Stimulated activated CD8-positive, alpha-beta memory T cell treated with anti-CD3 and anti-CD28 coated beads, Interleukin-15, amount 100 ng/mL, for 4 hours (primary cell): ENCODE data around the gene COL6A2.
"Not testable (repeated sequence)": the region's sequence is repeated elsewhere in the genome, so short reads cannot be mapped to it uniquely, and the experiment has no call there.

Experiments used
- DNase-seq, 2 donors: peaks; one replicate each; pipeline ENCODE4 v3.0.0-alpha.2; 2020; ENCODE audit warnings: low read depth in 2 of 2

COL6A2 gene

DNA sequence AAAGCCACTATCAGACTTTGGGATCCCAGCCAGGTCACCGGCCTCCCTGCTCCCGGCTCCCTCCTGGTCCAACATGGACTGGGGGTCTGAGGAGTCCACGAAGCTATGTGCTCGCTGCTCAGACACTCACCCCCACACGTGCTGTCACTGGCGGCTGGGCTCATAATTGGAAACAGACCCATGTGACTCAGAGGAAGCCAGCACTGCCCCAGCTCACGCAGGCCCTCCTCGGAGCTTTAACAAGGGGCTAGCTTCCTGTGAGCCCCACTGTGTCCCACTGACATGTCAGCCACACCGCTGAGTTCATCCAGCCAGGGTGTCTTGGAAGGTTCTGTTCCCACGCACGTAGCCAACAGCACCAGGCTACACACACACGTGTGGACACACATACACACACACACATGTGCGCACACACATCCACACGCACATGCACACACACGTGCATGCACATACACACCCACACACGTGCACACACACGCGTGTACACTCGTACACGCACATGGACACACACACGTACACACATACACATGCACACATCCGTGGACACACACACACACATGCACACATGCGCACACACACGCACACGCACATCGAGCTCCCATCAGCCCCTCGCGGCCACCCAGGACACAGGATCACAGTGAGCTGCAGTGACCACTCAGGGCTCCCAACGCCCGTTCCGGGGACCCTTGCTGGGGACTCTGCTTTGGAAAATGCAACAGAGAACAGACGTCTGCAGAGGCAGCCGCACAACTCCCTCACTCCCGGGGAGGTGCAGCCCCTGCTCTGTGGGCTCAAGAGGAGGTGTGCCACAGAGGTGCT is 18.4 kb upstream of the COL6A2 start:
- DNase-seq = no peak

DNA sequence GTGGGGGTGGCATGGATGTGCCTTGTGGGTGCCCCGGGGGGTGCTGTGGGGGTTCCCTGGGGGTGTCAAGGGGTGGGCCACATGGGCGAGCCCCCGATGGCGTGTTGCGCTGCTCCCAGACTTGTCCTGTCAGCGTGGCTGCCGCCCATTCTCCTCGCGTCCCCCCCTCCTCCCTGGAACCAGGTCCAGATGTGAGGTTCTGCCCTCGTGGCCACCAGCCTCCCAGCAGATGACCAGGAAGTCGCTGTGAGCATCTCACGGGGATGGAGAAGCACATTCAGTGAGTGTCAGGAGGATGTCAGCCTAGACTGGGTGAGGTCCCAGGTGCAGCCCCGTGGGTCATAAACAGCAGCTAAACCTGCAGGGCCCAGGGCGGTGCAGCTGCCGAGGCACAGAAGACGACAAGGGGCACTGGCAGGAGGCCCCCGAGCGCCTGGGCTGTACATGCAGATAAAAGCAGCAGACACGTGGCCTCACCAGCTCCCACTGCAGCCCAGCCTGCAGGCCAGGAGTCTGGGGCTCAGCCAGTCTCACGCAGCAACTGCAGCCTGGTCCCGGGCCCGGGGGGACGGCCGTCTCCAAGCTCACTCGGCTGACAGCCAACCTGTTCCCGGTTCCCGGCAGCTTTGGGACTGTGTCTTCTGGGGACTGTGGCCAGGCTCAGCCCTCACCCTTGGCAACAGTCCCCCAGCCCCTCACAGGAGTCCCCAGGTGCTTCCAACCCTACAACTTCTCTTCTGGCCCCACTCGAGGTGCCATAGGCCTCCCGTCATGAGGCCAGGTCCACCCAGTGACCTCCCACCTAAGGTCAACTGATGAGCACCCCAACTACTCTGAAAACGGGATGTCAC is 17.5 kb upstream of the COL6A2 start:
- DNase-seq = no peak

DNA sequence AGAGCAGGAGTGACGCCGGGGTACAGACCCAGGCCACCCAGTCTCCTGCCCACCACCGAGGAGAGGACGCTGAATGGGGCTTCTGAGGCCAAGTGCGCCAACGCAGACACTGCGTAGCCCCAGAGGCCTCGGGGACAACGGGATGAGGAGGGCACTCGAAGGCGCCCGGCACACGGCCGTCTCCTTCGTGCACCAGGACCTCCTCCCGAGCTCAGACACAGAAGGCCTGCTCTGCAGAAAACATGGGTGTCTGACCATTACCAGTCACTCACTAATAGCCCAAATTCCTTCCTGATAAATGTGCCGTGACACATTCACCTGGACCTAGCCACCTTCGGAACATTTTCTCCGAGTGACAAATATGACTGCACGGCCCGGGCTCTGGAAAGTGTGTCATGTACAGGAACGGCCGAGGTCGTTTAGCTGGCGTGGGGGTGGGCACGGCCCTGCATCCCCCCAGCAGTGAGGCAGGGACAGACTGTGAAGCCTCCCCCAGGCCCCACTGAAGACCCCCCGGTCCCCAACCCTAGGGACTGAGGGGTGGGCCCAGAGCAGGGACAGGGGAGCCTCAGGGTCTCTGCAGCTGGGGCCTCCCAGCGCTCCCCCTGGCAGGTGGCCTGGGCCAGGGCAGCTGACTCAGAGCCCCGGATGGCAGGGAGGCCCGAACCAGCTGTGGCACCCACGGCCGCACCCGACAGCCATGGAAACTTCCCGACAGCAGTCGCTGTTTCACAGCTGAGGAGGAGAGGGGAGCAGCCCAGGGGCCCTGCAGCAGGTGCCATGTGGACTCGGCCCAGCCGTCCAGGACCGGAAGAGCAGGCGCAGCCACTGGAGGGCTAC is 16.7 kb upstream of the COL6A2 start:
- DNase-seq = no peak

GRCh38 chr21:46081862-46082712 is 15.8 kb upstream of the COL6A2 start:
- no peak for DNase-seq

DNA sequence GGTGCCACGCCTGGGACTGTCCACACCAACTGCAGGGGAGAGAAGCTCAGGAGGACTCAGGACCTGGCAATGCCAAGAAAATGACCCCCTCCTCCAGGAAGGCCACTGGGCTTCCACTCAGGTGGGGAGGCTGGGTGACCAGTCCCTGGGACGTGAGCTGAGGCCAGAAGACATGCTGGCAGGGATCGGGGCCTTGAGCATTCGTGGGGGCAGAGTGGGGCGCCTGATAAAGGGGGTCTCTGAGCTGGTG is 15.3 kb upstream of the COL6A2 start:
- no peak for DNase-seq

DNA sequence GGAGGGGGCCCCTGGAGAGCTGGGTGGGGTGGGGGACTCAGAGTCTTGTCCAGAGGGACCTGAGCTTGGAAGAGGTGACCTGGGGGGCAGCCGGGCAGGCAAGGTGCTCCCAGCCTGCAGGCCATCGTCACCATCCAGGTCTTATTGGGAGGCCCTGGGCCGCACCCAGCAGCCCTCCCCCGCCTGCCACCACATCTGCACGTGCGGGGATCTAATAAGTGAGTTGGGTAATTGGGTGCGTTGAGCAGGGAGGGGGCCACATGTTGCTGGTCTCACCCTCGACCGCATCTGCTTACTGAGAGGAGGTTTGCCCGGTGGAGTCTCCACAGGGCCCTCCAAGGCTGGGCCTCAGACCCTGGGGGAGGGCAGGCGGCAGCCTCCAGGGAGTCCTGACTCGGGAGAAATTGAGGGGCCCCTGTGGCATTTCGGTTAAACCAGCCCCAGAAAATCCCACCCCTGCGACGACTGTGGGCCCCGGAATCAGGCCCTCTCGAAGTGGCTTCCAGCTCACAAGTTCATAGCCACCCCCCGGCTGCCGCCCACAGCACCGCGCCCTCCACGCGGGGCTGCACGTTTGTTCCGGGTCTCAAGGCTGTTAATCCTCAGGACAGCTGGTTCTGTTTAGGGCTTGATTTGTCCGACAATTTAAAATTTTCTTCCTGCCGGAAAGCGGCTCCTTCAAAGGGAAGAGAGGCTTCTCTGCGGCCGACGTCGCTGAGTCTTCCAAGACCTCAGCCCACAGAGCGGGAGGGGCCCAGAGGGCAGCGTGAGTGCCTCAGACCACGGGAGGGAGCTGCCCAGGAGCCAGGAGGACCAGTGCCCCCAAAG is 14.7 kb upstream of the COL6A2 start:
- no peak for DNase-seq

GRCh38 chr21:46083791-46084561 is 13.9 kb upstream of the COL6A2 start:
- DNase-seq = no peak

GRCh38 chr21:46084709-46085108 is 13.2 kb upstream of the COL6A2 start:
- no peak for DNase-seq

DNA sequence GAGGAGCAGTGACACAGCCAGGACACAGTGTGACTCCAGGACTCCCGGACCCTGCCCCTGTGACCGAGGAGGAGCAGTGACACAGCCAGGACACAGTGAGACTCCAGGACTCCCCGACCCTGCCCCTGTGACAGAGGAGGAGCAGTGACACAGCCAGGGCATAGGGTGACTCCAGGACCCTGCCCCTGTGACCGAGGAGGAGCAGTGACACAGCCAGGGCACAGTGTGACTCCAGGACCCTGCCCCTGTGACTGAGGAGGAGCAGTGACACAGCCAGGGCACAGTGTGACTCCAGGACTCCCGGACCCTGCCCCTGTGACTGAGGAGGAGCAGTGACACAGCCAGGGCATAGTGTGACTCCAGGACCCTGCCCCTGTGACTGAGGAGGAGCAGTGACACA is 12.7 kb upstream of the COL6A2 start:
- not testable (repeated sequence) for DNase-seq

GRCh38 chr21:46087641-46088040 is 10.3 kb upstream of the COL6A2 start:
- no peak for DNase-seq

DNA sequence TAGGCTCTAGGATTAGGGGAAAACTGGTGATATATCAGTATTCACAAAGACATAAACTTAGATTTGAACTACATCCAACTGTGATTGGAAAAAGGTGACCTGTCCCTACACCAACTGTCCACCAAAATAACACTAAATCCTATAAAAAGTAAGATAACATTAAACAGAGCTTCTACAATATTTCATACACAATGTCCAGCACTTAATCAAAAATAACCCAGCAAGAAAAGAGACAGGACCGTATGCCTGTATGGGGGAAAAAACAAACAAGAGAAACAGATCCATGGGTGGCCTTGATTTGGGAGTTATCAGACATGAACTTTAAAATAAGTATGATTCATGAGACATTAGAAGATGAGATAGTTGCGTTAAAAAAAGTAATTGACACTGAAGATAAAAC is 9.7 kb upstream of the COL6A2 start:
- DNase-seq = no peak

GRCh38 chr21:46089285-46089684 is 8.6 kb upstream of the COL6A2 start:
- no peak for DNase-seq

DNA sequence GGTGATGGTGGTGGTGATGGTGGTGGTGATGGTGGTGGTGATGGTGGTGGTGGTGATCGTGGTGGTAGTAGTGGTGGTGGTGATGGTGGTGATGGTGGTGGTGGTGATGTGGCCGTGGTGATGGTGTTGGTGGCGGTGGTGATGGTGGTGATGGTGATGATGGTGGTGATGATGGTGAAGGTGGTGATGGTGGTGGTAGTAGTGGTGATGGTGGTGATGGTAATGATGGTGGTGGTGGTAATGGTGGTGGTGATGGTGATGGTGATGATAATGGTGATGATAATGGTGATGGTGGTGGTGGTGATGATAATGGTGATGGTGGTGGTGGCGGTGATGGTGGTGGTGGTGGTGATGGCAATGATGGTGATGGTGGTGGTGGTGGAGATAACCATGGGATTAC is 6.8 kb upstream of the COL6A2 start:
- DNase-seq = no peak

GRCh38 chr21:46091631-46092025 is 6.3 kb upstream of the COL6A2 start:
- no peak for DNase-seq

- no peak for DNase-seq
Measured at GRCh38 chr21:46092026-46092764, 5.7 kb upstream of the COL6A2 start.

DNA sequence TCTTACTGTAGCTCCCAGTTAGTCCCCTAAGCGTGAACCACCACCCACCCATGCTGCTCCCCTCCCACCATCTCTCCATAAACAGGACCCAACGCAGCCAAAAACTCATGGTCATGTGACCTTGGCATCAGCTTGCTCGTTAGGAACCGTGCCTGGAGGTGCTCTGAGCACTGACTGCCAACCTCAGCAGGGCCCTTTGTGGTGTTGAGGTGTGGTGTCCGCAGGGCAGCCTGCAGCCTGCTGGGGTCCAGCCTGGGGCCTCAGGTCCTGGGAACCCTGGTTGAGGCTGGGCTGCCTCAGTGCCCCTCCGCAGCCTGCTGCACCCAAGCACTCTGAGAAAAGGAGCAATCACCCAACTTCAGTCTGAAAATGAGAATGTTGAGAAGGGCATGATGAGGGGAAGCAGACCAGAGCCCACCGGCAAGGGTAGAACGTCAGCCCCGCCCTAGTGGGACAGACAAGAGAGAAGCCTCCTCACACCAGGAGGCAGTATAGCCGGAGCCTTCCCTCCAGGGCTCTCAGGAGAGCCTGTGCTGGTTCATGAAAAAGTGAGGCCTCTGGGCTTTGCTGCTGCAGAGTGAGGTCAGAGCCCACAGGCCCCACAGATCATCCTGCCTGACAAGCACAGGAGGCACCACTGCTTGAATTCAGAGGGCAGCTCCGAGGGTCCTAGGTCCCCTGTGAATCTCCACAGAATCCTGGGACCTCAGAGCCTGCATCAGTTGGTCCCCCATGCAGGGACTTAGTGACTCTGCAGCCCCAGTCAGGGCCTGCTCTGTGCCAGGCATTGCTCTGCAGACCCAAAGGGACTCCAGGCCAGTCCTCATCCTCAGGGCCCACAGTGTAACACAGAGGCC is 4.9 kb upstream of the COL6A2 start:
- no peak for DNase-seq

DNA sequence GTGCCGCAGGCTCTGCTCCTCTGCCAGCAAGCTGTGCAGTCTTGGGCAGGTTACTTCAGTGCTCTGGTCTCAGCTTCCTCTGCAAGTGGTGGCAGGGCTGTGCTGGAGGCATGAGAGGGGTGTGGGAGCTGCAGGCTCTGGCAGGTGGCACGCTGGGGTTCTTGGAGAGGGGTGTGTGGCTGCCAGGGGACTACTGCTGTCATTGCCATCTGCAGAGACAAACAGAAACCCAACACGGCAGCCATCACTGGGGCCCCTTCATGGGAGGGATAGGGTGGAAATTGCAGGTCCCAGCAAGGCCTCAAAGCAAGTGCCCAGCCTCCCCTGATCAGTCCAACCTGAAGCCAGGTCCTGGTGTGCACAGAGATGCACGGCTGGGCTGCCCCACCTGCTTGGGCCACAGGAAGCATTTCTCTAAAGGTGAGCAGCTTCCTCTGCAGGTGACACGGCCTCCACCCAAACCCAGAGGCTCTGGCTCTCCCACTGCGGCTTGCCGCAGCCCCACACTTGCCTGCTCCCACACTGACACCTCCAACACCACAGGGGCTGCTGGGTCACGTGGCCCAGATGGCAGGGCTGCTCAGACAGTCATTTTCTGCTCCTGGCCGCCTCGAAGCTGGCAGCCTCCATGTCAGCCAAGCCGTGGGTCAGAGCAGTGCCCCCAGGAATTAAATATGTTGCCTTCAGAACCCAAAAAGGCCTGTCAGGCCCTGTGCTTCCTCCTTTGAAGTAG is 4.1 kb upstream of the COL6A2 start:
- DNase-seq = no peak
